Activated T-cell treated with anti-CD3 and anti-CD28 coated beads, Interleukin-2, amount 50 U/mL, for 24 hours (primary cell): ENCODE data around the gene LRP8.
A peak's percentile ranks its signal among the peaks of the same experiment; 100 is the strongest.
"Not testable (repeated sequence)": the region's sequence is repeated elsewhere in the genome, so short reads cannot be mapped to it uniquely, and the experiment has no call there.

Experiments
- DNase-seq: peaks from one replicate; pipeline ENCODE4 v3.0.0-alpha.2; 2020
- H3K27ac Mint-ChIP-seq: 2 replicates; pipeline ENCODE4 v1.8.0; 2020; ENCODE audit warnings: mild to moderate bottlenecking, mixed read lengths
- H3K27me3 Mint-ChIP-seq: 2 replicates; pipeline ENCODE4 v1.8.0; 2020; ENCODE audit warnings: mixed read lengths
- H3K36me3 Mint-ChIP-seq: 2 replicates; pipeline ENCODE4 v1.8.0; 2020; ENCODE audit warnings: low read depth, mixed read lengths
- H3K4me1 Mint-ChIP-seq: 2 replicates; pipeline ENCODE4 v1.8.0; 2020; ENCODE audit warnings: low read depth, mixed read lengths
- H3K4me3 Mint-ChIP-seq: 2 replicates; pipeline ENCODE4 v1.8.0; 2020; ENCODE audit warnings: mild to moderate bottlenecking, moderate library complexity, mixed read lengths
- H3K9me3 Mint-ChIP-seq: 2 replicates; pipeline ENCODE4 v1.8.0; 2020; ENCODE audit warnings: mixed read lengths

Gene LRP8

DNA sequence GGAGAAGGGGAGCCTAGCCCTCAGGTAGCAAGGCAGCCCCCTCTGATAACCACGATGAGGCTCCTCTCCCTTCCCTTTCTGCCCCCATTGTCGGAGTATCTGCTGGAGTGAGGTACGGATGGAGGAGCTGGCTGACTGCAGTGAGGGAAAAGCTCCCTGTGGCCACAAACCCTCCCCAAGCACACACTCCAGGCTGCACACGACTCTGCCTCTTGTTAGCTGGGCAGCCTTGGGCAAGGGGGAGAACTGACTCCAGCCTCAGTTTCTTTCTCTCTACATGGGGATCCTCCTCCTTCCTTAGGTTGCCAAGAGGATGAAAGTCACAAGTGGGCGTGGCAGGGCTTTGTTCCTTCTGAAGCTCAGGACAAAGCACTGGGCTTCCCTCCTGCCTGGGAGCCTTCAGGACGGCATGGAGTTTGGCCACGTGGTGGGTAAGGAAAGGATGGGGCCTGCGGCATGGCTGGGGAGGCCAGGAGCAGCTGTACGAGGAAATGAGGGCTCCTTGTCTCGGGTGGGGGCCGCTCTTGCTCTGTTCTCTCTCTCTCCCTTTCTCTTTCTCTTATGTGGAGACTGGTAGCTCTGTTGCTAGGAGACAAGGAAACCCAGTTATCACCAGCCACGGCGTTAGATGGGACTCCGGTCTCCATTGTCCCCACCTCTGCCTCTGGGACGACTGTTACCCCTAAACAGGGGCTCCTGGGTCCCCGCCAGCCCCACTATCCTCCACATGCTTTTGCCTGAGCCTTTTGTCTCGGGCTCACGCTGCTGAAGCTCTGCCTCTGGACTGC is 39.7 kb downstream of the LRP8 start:
- H3K9me3 Mint-ChIP-seq: no peaks in the 10 kb centered on the region
- H3K27ac Mint-ChIP-seq: no peak overlapping the region
- peaks cover 82% of the 10 kb centered on the region for H3K36me3 Mint-ChIP-seq
- peaks cover 9% of the 10 kb centered on the region for H3K4me1 Mint-ChIP-seq
- no peak for DNase-seq
- H3K4me3 Mint-ChIP-seq: no peak overlapping the region
- H3K27me3 Mint-ChIP-seq: no peaks in the 10 kb centered on the region

DNA sequence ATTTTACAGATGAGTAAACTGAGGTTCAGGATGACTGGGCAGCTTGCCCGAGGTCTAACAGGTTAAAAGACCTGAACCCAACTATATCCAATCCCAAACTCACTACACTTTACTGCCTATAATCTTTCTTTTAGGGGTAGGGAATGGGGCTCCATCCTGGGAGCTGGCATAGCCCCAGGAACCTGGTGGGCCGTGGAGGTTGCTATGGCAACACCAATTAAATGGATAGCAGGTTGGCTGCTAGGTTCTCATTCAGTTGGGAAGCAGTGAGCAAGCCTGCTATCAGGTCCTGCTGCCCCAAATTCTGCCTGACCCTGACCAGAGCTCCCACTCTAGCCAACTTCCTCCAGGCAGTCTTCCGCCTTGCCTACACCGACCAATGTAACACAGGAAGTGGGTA is 40.9 kb downstream of the LRP8 start:
- H3K27ac Mint-ChIP-seq: peak overlapping the region; percentile 4
- H3K36me3 Mint-ChIP-seq: peaks cover 81% of the 10 kb centered on the region
- H3K4me1 Mint-ChIP-seq: peaks cover 4% of the 10 kb centered on the region
- no peak overlapping the region for H3K4me3 Mint-ChIP-seq
- no peaks in the 10 kb centered on the region for H3K27me3 Mint-ChIP-seq
- no peaks in the 10 kb centered on the region for H3K9me3 Mint-ChIP-seq
- no peak for DNase-seq

GRCh38 chr1:53285969-53286760 is 41.7 kb downstream of the LRP8 start:
- H3K36me3 Mint-ChIP-seq: peaks cover 81% of the 10 kb centered on the region
- no peak overlapping the region for H3K4me3 Mint-ChIP-seq
- peaks cover 4% of the 10 kb centered on the region for H3K4me1 Mint-ChIP-seq
- H3K27me3 Mint-ChIP-seq: no peaks in the 10 kb centered on the region
- H3K9me3 Mint-ChIP-seq: no peaks in the 10 kb centered on the region
- H3K27ac Mint-ChIP-seq: no peak overlapping the region
- no peak for DNase-seq

DNA sequence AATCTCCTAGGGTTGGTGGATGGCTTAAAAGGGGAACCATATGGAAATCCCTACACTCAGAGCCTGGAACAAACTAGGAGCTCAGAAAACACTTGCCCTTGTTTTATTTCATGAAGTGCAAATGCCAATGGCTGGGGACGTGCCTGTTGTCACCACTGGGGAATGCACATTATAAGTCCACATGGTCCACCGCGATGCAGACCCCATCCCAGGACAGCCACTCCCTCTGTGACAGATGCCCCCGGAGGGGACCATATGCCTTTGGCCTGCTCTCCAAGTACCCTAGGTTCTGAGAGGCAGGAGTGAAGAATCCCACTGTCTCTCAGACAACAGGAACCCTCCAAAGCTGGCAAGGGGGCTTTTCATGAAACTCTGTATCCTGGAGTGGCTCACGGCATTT is 42.3 kb downstream of the LRP8 start:
- Mint-ChIP-seq H3K36me3 (peaks cover 81% of the 10 kb centered on the region), H3K4me3 (no peak overlapping the region), H3K4me1 (peaks cover 4% of the 10 kb centered on the region), H3K27ac (no peak overlapping the region), H3K27me3 (no peaks in the 10 kb centered on the region), H3K9me3 (no peaks in the 10 kb centered on the region)
- no peak for DNase-seq

DNA sequence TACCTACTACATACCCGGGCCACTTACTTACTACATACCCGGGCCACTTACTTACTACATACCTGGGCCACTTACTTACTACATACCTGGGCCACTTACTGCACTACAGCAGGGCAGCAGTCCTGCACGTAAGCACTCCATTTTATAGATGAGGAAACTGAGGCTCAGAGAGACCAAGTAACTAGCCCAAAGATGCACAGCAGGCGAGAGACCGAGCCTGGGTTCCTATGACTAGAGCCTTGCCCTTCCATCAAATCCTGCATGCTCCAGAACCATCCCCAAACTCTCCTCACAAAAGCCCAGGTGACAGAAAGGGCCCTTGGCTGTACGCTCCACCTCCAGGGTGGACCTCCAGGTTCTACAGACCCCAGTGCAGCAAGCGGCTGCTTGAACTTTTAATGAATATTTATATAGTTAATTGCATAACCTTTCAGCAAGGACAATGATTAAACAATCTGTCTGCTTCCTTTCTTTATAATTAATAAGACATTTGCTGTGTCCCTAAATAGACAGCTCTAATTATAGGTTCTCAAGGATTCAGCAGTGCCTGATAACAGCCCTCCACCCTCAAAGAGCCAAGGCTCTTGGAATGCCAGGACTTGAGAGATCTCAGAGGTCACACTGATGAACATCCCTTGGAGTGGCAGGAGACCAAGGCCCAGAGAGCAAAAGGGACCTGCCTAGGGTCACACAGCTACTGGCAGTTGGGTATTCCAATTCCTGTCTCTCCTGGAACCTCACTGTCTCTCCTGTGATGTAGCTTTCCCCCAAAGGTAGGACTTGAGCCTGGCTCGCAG is 43.4 kb downstream of the LRP8 start:
- Mint-ChIP-seq H3K27ac (peak overlapping the region; percentile 22), H3K9me3 (no peaks in the 10 kb centered on the region), H3K4me1 (peaks cover 4% of the 10 kb centered on the region), H3K36me3 (peaks cover 80% of the 10 kb centered on the region), H3K27me3 (no peaks in the 10 kb centered on the region), H3K4me3 (no peak overlapping the region)
- no peak for DNase-seq

DNA sequence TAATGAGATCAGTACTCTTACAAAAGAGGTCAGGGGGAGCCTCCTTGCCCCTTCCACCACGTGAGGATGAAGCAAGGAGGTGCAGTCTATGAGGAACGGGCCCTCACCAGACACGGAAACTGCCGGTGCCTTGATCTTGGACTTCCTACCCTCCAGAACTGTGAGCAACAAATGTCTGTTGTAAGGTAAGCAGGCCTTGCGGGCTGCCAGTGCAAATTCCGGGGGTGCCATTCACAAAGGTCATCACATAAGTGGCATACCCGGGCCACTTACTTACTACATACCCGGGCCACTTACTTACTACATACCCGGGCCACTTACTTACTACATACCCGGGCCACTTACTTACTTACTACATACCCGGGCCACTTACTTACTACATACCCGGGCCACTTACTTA is 44.7 kb downstream of the LRP8 start:
- not testable (repeated sequence) for H3K4me1 Mint-ChIP-seq, DNase-seq, H3K27ac Mint-ChIP-seq, H3K4me3 Mint-ChIP-seq, H3K9me3 Mint-ChIP-seq, H3K27me3 Mint-ChIP-seq
- peaks cover 77% of the 10 kb centered on the region for H3K36me3 Mint-ChIP-seq

- Mint-ChIP-seq H3K36me3 (peaks cover 76% of the 10 kb centered on the region), H3K9me3 (no peaks in the 10 kb centered on the region), H3K4me3 (no peak overlapping the region), H3K4me1 (no peaks in the 10 kb centered on the region), H3K27me3 (no peaks in the 10 kb centered on the region), H3K27ac (no peak overlapping the region)
- DNase-seq: no peak
These were observed 46.7 kb downstream of the LRP8 start for GRCh38 chr1:53281133-53281532.

- Mint-ChIP-seq H3K36me3 (peaks cover 77% of the 10 kb centered on the region), H3K9me3 (no peaks in the 10 kb centered on the region), H3K4me3 (no peak overlapping the region), H3K27ac (peak overlapping the region; percentile 47), H3K27me3 (no peaks in the 10 kb centered on the region), H3K4me1 (no peaks in the 10 kb centered on the region)
- DNase-seq: no peak
These were observed 47.4 kb downstream of the LRP8 start for GRCh38 chr1:53280496-53280895.

- no peaks in the 10 kb centered on the region for H3K9me3 Mint-ChIP-seq
- H3K36me3 Mint-ChIP-seq: peaks cover 77% of the 10 kb centered on the region
- H3K27ac Mint-ChIP-seq: peak overlapping the region; percentile 14
- DNase-seq: no peak
- no peaks in the 10 kb centered on the region for H3K4me1 Mint-ChIP-seq
- H3K4me3 Mint-ChIP-seq: no peak overlapping the region
- no peaks in the 10 kb centered on the region for H3K27me3 Mint-ChIP-seq
These were observed 48.3 kb downstream of the LRP8 start for GRCh38 chr1:53279296-53280200.

DNA sequence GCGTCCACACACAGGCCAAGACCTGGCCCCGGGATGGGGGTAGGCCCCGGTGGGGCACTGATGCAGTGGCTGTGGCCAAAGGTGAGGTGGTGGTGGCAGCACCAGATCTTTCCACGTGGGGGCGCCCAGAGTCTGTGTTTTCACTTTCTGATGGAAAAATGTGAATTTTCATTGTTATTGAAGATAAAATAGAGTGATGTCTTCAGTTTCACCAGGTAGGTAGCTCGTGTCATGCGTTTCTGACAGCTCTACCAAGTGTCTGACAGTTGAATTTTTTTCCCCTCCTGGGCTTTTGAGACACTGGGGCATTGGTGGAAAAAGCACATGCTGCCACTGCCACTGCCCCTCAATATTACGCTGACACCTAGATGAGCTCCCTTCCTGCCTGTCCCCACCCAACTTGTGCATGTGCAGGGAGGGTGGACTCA is 49.6 kb downstream of the LRP8 start:
- H3K36me3 Mint-ChIP-seq: peaks cover 84% of the 10 kb centered on the region
- no peak overlapping the region for H3K4me3 Mint-ChIP-seq
- peak overlapping the region; percentile 81 for H3K27ac Mint-ChIP-seq
- H3K9me3 Mint-ChIP-seq: no peaks in the 10 kb centered on the region
- peak; percentile 84 for DNase-seq
- H3K27me3 Mint-ChIP-seq: no peaks in the 10 kb centered on the region
- H3K4me1 Mint-ChIP-seq: no peaks in the 10 kb centered on the region

- Mint-ChIP-seq H3K27ac (no peak overlapping the region), H3K9me3 (no peaks in the 10 kb centered on the region), H3K36me3 (peaks cover 91% of the 10 kb centered on the region), H3K27me3 (no peaks in the 10 kb centered on the region), H3K4me3 (no peak overlapping the region), H3K4me1 (no peaks in the 10 kb centered on the region)
- DNase-seq: no peak
These were observed 50.5 kb downstream of the LRP8 start for GRCh38 chr1:53277326-53277725.

GRCh38 chr1:53276902-53277281 is 51.0 kb downstream of the LRP8 start:
- H3K9me3 Mint-ChIP-seq: no peaks in the 10 kb centered on the region
- peaks cover 91% of the 10 kb centered on the region for H3K36me3 Mint-ChIP-seq
- DNase-seq: no peak
- no peak overlapping the region for H3K27ac Mint-ChIP-seq
- no peaks in the 10 kb centered on the region for H3K27me3 Mint-ChIP-seq
- no peaks in the 10 kb centered on the region for H3K4me1 Mint-ChIP-seq
- no peak overlapping the region for H3K4me3 Mint-ChIP-seq

GRCh38 chr1:53276153-53276901 is 51.5 kb downstream of the LRP8 start:
- Mint-ChIP-seq H3K4me1 (no peaks in the 10 kb centered on the region), H3K27ac (no peak overlapping the region), H3K4me3 (no peak overlapping the region), H3K27me3 (no peaks in the 10 kb centered on the region), H3K36me3 (peaks cover 91% of the 10 kb centered on the region), H3K9me3 (no peaks in the 10 kb centered on the region)
- DNase-seq: no peak
